Hepatocyte (in vitro differentiated cells): Measurements from ENCODE around the gene SH3BP4. TPM values are rescaled to one million over a fixed set of nuclear protein-coding genes. Genes with fewer than 3 reads are reported as not detected.

Source experiments
- DNase-seq: peaks from one replicate; pipeline ENCODE4 v3.0.0-alpha.2; 2016; ENCODE audit warnings: low spot score
- H2AFZ ChIP-seq: fragments of 200-600 bp; sonication (generic); 2 replicates; pipeline ENCODE4 v1.6.0; 2016; ENCODE audit warnings: antibody characterized with exemption, mild to moderate bottlenecking
- H3K27ac ChIP-seq: fragments of 200-600 bp; sonication (generic); 2 replicates; pipeline ENCODE4 v1.5.1; 2016; ENCODE audit warnings: mild to moderate bottlenecking
- H3K27me3 ChIP-seq: fragments of 200-600 bp; sonication (generic); 2 replicates; pipeline ENCODE4 v1.6.1; 2016
- H3K36me3 ChIP-seq: fragments of 200-600 bp; sonication (generic); replicated peaks from 2 replicates; pipeline ENCODE4 v1.5.1; 2016; ENCODE audit warnings: low read depth; ENCODE audit not compliant: insufficient read depth
- H3K4me1 ChIP-seq: fragments of 200-600 bp; sonication (generic); 2 replicates; pipeline ENCODE4 v1.5.1; 2016; ENCODE audit warnings: mild to moderate bottlenecking, moderate library complexity; ENCODE audit not compliant: insufficient read depth
- H3K4me2 ChIP-seq: fragments of 200-600 bp; sonication (generic); 2 replicates; pipeline ENCODE4 v1.6.0; 2016
- H3K4me3 ChIP-seq: fragments of 200-600 bp; sonication (generic); 2 replicates; pipeline ENCODE4 v1.5.1; 2016; ENCODE audit warnings: mild to moderate bottlenecking
- H3K79me2 ChIP-seq: fragments of 200-600 bp; sonication (generic); 2 replicates; pipeline ENCODE4 v1.6.0; 2017; ENCODE audit warnings: mild to moderate bottlenecking
- H3K9me2 ChIP-seq: fragments of 200-600 bp; sonication (generic); replicated peaks from 2 replicates; pipeline ENCODE4 v1.6.0; 2017; ENCODE audit warnings: mild to moderate bottlenecking; ENCODE audit not compliant: insufficient read depth
- H3K9me3 ChIP-seq: fragments of 200-600 bp; sonication (generic); 2 replicates; pipeline ENCODE4 v1.5.1; 2016; ENCODE audit warnings: low read depth, mild to moderate bottlenecking
- H4K20me1 ChIP-seq: fragments of 200-600 bp; sonication (generic); 2 replicates; pipeline ENCODE4 v1.6.0; 2016; ENCODE audit warnings: mild to moderate bottlenecking; ENCODE audit not compliant: insufficient read depth, poor library complexity, severe bottlenecking
- CTCF ChIP-seq: fragments of 200-600 bp; sonication (generic); IDR thresholded peaks from 2 replicates; pipeline ENCODE4 v1.5.1; 2016; ENCODE audit warnings: antibody characterized with exemption, mild to moderate bottlenecking; ENCODE audit not compliant: poor library complexity
- EZH2 ChIP-seq: fragments of 200-600 bp; sonication (generic); IDR thresholded peaks from 2 replicates; pipeline ENCODE4 v1.6.1; 2016; ENCODE audit warnings: antibody characterized with exemption, mild to moderate bottlenecking, borderline replicate concordance
- EZH2phosphoT487 ChIP-seq: fragments of 200-600 bp; sonication (generic); IDR thresholded peaks from one replicate; pipeline ENCODE4 v1.6.1; 2018; ENCODE audit warnings: antibody characterized with exemption, mild to moderate bottlenecking, low read depth, moderate library complexity; ENCODE audit not compliant: unreplicated experiment, severe bottlenecking
- WGBS: methylation state at CpG from one replicate; pipeline ENCODE4 v1.1.6; 2016; ENCODE audit warnings: low lambda C conversion rate; ENCODE audit errors: missing lambda C conversion rate; 5-methylcytosine and 5-hydroxymethylcytosine counted together
- polyA plus RNA-seq: library from polyadenylated mRNA; unstranded; fragments of >200 nt; fragmentation: Nextera tagmentation; extraction: Ambion mirVana; gene quantifications from 2 replicates; pipeline ENCODE4 v1.2.1, GENCODE V29; 2016
- total RNA-seq: library from RNA; depleted of rRNA; stranded (reverse); fragments of >200 nt; gene quantifications from 2 replicates; pipeline ENCODE4 v1.2.3, GENCODE V29; 2014

Gene SH3BP4
- total and polyA plus RNA-seq, 2 experiments from 2014 or later = 23.3 to 32.0 TPM

- Histone ChIP-seq H3K4me1 (no peaks in the 10 kb centered on the region), H3K9me2 (no peaks in the 10 kb centered on the region), H2AFZ (no peak overlapping the region), H3K79me2 (no peaks in the 10 kb centered on the region), H3K4me2 (no peak overlapping the region), H3K27me3 (no peaks in the 10 kb centered on the region), H3K36me3 (no peaks in the 10 kb centered on the region), H3K4me3 (no peak overlapping the region), H4K20me1 (no peaks in the 10 kb centered on the region), H3K9me3 (no peaks in the 10 kb centered on the region), H3K27ac (no peak overlapping the region)
- TF ChIP-seq EZH2 (no peak), CTCF (no peak), EZH2phosphoT487 (no peak)
- no peak for DNase-seq
- WGBS = 86% methylated on average over 4 of the region's 4 CpGs
Measured at GRCh38 chr2:235096447-235096846, 144.6 kb downstream of the SH3BP4 start.

GRCh38 chr2:235097196-235097595, 145.4 kb downstream of the SH3BP4 start:
- Histone ChIP-seq H3K4me2 (no peak overlapping the region), H3K9me3 (no peaks in the 10 kb centered on the region), H3K4me3 (no peak overlapping the region), H3K4me1 (no peaks in the 10 kb centered on the region), H4K20me1 (no peaks in the 10 kb centered on the region), H3K79me2 (no peaks in the 10 kb centered on the region), H3K36me3 (no peaks in the 10 kb centered on the region), H3K9me2 (no peaks in the 10 kb centered on the region), H2AFZ (no peak overlapping the region), H3K27ac (no peak overlapping the region), H3K27me3 (no peaks in the 10 kb centered on the region)
- no peak for TF ChIP-seq EZH2phosphoT487
- TF ChIP-seq EZH2 = no peak
- no peak for TF ChIP-seq CTCF
- DNase-seq = no peak
- WGBS = 93% methylated on average over 6 of the region's 6 CpGs

DNA sequence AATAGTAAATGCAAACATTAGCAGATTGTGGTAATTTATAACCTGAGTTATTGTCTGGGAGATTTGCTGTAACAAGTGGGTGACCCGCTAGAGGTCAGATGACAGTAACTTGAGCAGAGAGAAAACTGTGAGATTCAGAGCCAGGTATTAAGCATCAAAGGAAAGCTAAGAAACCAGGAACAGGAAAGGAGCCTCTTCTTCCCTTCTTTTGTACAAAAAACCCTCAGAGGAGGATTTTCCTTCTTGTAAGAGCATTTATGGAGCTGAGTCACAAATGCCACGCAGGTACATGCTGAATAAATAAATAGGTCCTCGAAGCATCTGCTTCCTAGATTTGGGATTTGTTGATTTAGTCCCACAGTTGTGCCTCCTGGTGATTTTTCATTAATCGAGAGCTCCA, 146.5 kb downstream of the SH3BP4 start:
- H4K20me1 ChIP-seq = no peaks in the 10 kb centered on the region
- H3K4me3 ChIP-seq = no peak overlapping the region
- no peak for DNase-seq
- no peak for TF ChIP-seq CTCF
- TF ChIP-seq EZH2 = no peak
- TF ChIP-seq EZH2phosphoT487 = no peak
- H2AFZ ChIP-seq = no peak overlapping the region
- H3K79me2 ChIP-seq = no peaks in the 10 kb centered on the region
- H3K4me2 ChIP-seq = no peak overlapping the region
- H3K4me1 ChIP-seq = no peaks in the 10 kb centered on the region
- WGBS = 46% methylated on average over 4 of the region's 4 CpGs
- no peaks in the 10 kb centered on the region for H3K27me3 ChIP-seq
- H3K9me2 ChIP-seq = no peaks in the 10 kb centered on the region
- H3K9me3 ChIP-seq = no peaks in the 10 kb centered on the region
- H3K36me3 ChIP-seq = no peaks in the 10 kb centered on the region
- H3K27ac ChIP-seq = no peak overlapping the region
